ENCODE measurements around the gene BMF.
"Not testable (repeated sequence)": the region's sequence is repeated elsewhere in the genome, so short reads cannot be mapped to it uniquely, and the experiment has no call there.

DNA sequence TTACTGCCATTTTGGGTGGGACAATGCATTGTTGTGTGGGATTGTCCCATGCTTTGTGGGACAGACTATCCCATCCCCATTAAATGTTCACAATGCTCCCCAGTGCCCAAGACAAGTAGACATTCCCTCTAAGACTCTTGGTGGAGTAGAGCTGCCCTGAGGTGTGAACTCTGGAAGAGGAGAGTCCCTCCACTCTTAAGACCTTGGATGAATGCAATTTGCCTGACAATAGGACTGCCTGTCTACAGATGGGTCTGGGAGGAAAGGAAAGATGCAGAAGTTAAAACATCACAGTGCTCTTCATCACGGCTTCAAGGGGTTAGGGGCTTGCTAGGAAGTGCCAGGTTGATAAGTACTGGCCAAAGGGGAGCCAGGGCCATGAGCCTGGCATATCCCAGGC is 46.1 kb upstream of the BMF start:
- TF ChIP-seq, protein P1, sequence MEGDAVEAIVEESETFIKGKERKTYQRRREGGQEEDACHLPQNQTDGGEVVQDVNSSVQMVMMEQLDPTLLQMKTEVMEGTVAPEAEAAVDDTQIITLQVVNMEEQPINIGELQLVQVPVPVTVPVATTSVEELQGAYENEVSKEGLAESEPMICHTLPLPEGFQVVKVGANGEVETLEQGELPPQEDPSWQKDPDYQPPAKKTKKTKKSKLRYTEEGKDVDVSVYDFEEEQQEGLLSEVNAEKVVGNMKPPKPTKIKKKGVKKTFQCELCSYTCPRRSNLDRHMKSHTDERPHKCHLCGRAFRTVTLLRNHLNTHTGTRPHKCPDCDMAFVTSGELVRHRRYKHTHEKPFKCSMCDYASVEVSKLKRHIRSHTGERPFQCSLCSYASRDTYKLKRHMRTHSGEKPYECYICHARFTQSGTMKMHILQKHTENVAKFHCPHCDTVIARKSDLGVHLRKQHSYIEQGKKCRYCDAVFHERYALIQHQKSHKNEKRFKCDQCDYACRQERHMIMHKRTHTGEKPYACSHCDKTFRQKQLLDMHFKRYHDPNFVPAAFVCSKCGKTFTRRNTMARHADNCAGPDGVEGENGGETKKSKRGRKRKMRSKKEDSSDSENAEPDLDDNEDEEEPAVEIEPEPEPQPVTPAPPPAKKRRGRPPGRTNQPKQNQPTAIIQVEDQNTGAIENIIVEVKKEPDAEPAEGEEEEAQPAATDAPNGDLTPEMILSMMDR (conservative IDR thresholded peaks at IDR 0.05 in 1 of 2, IDR thresholded peaks at IDR 0.05 in 1 of 2; ENCODE audit: low read depth in 1 of 2, low read length in 2 of 2): not testable (repeated sequence)
- not testable (repeated sequence) for TF ChIP-seq EZH2 (IDR thresholded peaks at IDR 0.05; ENCODE audit: low read length, missing control alignments)

Data from fibroblast of lung (primary cell).